ENCODE results near the gene FUT3.

GRCh38 chr19:5899728-5900526, 48.7 kb upstream of the FUT3 start:
- no peak for TF ChIP-seq CTCF (IDR thresholded peaks at IDR 0.05)
- TF ChIP-seq ZFX (IDR thresholded peaks at IDR 0.05; ENCODE audit: borderline replicate concordance), result no peak
